UCSD-AML1 (cell line): ENCODE results near the gene G6PC1.
"Not testable (repeated sequence)": the region's sequence is repeated elsewhere in the genome, so short reads cannot be mapped to it uniquely, and the experiment has no call there.

ENCODE experiments used
- DNase-seq: peaks from one replicate; lab custom pipeline; 2025; ENCODE audit not compliant: unreplicated experiment; lab: John Stamatoyannopoulos, UW

The G6PC1 gene

DNA sequence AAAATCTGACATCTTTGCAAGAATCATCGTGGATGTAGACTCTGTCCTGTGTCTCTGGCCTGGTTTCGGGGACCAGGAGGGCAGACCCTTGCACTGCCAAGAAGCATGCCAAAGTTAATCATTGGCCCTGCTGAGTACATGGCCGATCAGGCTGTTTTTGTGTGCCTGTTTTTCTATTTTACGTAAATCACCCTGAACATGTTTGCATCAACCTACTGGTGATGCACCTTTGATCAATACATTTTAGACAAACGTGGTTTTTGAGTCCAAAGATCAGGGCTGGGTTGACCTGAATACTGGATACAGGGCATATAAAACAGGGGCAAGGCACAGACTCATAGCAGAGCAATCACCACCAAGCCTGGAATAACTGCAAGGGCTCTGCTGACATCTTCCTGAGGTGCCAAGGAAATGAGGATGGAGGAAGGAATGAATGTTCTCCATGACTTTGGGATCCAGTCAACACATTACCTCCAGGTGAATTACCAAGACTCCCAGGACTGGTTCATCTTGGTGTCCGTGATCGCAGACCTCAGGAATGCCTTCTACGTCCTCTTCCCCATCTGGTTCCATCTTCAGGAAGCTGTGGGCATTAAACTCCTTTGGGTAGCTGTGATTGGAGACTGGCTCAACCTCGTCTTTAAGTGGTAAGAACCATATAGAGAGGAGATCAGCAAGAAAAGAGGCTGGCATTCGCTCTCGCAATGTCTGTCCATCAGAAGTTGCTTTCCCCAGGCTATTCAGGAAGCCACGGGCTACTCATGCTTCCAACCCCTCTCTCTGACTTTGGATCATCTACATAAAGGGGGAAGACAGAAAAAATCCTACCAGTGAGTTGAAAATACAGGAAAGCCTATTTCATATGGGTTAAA is at the start of gene G6PC1:
Gene G6PC1 (plus strand): TSS at position 340 of the 872 bp plus-strand sequence. CDS start 78 bp downstream, at position 418.
- no peak for DNase-seq

GRCh38 chr17:42850954-42851353 is 49.6 kb upstream of the G6PC1 start, which contains the start of gene AOC3:
Gene AOC3 (plus strand): TSS chr17:42851199. CDS start chr17:42851344, 145 bp downstream.
- no peak for DNase-seq

GRCh38 chr17:42851371-42852240 is 49.0 kb upstream of the G6PC1 start:
- not testable (repeated sequence) for DNase-seq

DNA sequence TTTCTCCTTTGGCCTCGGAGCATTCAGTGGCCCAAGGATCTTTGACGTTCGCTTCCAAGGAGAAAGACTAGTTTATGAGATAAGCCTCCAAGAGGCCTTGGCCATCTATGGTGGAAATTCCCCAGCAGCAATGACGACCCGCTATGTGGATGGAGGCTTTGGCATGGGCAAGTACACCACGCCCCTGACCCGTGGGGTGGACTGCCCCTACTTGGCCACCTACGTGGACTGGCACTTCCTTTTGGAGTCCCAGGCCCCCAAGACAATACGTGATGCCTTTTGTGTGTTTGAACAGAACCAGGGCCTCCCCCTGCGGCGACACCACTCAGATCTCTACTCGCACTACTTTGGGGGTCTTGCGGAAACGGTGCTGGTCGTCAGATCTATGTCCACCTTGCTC is 48.2 kb upstream of the G6PC1 start:
- DNase-seq, result no peak

DNA sequence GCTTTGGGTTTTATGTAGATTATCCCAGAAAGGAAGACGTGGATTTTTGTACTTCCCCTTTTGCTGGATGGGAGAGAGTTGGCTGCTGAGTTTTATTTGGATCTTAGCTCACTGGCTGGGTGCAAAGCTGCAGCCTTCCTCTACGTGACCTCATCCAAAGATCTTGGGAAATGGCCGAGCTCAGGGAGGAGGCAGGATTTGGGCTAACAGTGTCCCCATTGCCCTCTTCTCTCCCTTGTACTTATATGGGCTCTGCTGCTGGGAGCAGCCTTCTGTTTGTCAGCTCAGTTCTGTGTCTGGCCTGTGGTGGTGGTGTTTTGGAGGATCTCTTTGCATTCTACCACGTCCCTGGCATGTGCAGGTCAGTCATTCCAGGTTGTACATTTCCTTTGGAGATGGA is 47.6 kb upstream of the G6PC1 start:
- DNase-seq, result no peak

DNA sequence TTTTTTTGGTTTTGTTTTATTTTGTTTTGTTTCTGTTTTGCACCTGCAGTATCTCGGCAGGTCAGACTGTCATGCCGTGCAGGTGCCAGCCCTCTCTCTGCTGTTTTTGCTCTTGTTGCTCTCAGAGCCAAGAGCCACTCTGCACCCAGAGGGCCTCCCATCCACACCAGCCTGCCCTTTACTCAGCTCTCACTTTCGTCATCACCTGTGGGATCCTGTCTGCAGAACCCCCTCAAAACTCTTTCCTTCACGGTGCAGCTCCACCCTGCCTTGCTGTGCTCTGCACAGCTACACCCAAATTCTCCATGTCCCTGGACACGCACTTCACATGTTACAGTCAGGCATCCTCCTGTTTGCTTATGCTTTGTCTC is 47.0 kb upstream of the G6PC1 start:
- DNase-seq, result no peak

DNA sequence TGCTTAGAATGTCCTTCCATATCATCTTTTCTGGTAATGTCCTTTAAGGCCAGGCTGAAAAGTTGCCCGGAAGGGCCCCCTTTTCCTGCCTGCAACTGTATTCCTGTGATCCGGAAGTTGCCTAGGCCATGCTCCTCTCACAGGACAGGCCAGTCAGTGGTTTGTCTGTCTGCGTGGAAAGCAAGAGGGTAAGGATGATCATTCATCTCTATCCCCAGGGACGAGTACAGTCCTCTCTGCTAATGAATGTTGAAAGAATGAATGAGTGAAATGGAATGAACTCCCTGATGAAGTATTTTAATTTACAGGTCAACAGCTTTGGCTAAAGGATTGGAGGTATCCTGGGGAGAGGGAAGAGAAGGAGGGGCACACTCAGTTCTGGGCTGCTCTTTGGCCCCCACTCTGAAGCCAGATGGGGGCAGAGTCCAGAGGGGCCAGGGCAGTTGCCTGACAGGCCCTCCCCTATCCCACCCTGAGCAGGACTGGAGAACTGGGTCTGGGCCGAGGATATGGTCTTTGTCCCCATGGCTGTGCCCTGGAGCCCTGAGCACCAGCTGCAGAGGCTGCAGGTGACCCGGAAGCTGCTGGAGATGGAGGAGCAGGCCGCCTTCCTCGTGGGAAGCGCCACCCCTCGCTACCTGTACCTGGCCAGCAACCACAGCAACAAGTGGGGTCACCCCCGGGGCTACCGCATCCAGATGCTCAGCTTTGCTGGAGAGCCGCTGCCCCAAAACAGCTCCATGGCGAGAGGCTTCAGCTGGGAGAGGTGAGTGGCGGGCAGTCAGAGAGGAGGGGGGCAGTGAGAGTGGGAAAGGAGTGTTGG is 46.4 kb upstream of the G6PC1 start:
- DNase-seq, result no peak

DNA sequence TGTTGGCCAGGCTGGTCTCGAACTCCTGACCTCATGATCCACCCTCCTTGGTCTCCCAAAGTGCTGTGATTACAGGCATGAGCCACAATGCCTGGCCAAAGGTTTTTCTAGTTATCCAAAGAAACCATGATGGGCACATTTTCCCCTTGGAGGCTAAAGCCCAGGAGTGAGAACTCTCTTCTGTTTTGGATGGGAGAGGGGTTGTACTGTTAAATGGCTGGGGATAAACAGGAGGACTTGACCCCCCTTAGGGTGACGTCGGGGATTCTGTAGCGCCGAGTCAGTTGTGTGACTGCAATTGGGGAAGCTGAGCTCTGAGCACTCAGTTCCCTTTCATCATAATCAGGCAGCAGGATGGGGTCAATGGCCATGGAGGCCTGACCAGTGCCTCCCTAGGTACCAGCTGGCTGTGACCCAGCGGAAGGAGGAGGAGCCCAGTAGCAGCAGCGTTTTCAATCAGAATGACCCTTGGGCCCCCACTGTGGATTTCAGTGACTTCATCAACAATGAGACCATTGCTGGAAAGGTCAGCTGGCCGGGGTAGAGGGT is 45.5 kb upstream of the G6PC1 start:
- DNase-seq, result no peak

DNA sequence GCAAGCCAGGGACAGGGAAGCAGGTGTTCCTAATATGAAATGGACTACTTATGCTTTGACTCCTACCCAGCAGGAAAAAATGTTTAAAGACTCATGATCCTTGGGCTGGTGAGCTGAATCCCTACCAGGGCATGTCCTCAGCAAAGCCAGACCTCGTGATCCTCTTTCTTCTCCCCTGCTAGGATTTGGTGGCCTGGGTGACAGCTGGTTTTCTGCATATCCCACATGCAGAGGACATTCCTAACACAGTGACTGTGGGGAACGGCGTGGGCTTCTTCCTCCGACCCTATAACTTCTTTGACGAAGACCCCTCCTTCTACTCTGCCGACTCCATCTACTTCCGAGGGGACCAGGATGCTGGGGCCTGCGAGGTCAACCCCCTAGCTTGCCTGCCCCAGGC is 44.5 kb upstream of the G6PC1 start:
- not testable (repeated sequence) for DNase-seq

DNA sequence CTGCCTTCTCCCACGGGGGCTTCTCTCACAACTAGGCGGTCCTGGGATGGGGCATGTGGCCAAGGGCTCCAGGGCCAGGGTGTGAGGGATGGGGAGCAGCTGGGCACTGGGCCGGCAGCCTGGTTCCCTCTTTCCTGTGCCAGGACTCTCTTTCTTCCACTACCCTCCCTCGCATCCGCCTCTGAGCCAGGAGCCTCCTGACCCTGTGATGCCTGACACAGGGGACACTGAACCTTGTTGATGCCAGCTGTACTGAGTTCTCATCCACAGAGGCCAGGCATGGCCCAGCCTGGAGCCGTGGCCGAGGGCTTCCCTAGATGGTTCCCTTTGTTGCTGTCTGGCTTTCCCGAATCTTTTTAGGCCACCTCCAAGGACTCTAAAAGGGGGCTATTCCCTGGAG is 44.1 kb upstream of the G6PC1 start:
- not testable (repeated sequence) for DNase-seq

DNA sequence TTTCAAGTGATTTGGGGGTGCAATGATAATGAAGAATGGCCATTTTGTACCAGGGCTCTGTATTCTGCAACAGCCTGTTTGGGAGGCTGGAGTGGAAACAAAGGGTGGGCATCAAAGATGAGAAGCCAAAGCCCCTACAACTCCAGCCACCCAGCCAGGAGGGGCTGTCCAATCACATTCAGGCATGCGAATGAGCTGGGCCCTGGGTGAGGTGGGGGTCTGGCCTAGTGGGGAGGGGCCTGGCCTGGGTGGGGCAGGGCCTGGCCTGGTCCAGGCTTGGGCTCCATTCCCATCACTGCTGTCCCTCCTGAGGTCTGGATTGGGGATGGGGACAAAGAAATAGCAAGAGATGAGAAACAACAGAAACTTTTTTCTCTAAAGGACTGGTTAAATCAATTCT is 43.2 kb upstream of the G6PC1 start:
- no peak for DNase-seq

- DNase-seq, result no peak
Observed at GRCh38 chr17:42865638-42866094, 34.9 kb upstream of the G6PC1 start.

DNA sequence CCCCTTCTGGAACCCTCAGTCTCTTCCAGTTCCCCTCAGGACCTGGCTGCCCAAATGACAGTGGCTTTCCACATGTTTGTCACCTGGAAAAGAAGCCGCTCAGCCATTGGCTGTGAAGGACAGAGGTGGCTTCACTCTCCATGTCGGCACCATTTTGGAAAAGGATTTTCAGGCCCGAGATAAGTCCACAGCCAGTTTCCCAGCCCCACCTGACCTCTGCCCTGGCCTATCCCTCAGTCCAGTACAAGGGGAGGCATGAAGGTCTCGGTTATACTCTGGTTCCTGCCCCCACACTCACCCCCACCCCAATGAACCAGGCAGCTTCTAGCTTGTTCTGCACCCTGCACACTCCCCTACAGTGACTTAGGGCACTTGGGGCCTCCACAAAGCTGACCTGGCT is 34.4 kb upstream of the G6PC1 start:
- DNase-seq, result no peak

DNA sequence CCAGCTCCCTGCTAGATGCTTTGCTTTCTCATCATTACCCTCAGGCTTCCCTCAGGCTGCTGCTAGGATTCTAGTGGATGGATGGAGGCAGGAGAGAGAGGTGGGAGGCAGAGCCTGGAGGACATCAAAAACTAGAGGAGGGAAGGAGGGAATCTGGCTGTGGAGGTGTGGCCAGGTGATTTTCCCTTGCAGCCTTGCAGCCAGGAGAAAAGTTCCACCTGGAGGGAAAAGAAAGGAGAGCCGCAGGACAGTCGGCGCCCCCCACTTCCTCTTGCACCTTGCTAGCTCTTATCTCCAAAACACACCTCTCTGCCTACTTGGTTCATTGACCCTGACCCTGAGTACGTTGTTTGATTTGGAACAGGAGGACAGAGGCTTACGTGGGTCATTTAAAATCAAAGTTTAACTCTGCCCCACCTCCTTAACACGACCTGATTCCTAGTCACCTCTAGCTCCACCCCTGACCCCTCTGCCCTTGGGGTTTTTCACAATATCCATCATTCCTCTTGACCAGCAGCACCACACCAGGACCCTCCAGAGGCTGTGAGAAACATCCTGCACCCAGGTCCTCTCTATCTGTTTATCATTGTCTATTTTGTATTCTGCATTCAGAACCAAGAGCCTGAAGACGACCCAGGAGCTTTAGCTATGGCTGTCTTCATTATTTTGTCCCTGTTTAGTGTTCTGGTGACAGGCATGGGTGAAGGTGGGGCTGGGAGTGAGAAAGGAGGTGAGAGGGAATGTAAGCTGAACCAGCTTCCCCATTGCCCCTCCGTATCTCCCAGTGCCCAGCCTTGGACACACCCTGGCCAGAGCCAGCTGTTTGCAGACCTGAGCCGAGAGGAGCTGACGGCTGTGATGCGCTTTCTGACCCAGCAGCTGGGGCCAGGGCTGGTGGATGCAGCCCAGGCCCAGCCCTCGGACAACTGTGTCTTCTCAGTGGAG is 33.7 kb upstream of the G6PC1 start:
- DNase-seq, result no peak

GRCh38 chr17:42867694-42868261 is 32.8 kb upstream of the G6PC1 start:
- DNase-seq, result not testable (repeated sequence)

DNA sequence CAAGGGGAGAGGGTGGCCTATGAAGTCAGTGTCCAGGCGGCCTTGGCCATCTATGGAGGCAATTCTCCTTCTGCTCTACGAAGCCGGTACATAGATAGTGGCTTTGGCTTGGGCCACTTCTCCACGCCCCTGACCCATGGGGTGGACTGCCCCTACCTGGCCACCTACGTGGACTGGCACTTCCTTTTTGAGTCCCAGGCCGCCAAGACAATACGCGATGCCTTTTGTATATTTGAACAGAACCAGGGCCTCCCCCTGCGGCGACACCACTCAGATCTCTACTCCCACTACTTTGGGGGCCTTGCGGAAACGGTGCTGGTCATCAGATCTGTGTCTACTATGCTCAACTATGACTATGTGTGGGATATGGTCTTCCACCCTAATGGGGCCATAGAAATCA is 32.3 kb upstream of the G6PC1 start:
- DNase-seq, result no peak

- no peak for DNase-seq
Observed at GRCh38 chr17:42871647-42872046, 29.0 kb upstream of the G6PC1 start.

GRCh38 chr17:42872251-42872965 is 28.2 kb upstream of the G6PC1 start:
- no peak for DNase-seq

DNA sequence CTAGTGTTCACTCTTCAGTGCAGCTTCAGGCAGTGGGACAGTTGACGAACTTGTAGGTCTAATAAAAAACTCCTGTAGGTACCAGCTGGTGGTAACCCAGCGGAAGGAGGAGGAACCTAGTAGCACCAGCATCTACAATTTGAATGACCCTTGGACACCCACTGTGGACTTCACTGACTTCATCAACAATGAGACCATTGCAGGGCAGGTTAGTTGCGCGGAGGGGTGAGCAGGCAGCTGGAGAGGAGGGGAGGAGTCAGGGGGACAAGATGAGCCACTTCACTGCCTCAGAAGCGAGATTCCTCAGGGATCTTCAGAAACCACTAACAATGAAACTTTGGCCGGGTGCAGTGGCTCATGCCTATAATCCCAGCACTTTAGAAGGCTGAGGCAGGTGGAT is 27.3 kb upstream of the G6PC1 start:
- no peak for DNase-seq
